NCI-H1092 (cell line): ENCODE data around the gene TNKS1BP1.
"Not testable (repeated sequence)": the region's sequence is repeated elsewhere in the genome, so short reads cannot be mapped to it uniquely, and the experiment has no call there.

Experiments used
- DNase-seq: peaks from one replicate; lab custom pipeline; 2025; lab: John Stamatoyannopoulos, UW

TNKS1BP1 gene

GRCh38 chr11:57288771-57289579 lies 35.8 kb downstream of the TNKS1BP1 start:
- DNase-seq: peak; percentile 66

GRCh38 chr11:57287884-57288283 lies 36.9 kb downstream of the TNKS1BP1 start:
- no peak for DNase-seq

GRCh38 chr11:57283231-57283990 lies 41.3 kb downstream of the TNKS1BP1 start:
- no peak for DNase-seq

- DNase-seq: not testable (repeated sequence)
These were observed 43.2 kb downstream of the TNKS1BP1 start for GRCh38 chr11:57281546-57281945.

- no peak for DNase-seq
These were observed 45.6 kb downstream of the TNKS1BP1 start for GRCh38 chr11:57279116-57279515.

GRCh38 chr11:57278721-57279095 lies 46.0 kb downstream of the TNKS1BP1 start:
- DNase-seq: no peak

GRCh38 chr11:57277845-57278720 lies 46.7 kb downstream of the TNKS1BP1 start:
- peak; percentile 66 for DNase-seq

- no peak for DNase-seq
These were observed 47.6 kb downstream of the TNKS1BP1 start for GRCh38 chr11:57276971-57277675.

GRCh38 chr11:57276169-57276970 lies 48.4 kb downstream of the TNKS1BP1 start:
- no peak for DNase-seq

GRCh38 chr11:57275582-57275981 lies 49.2 kb downstream of the TNKS1BP1 start:
- no peak for DNase-seq

- DNase-seq: no peak
These were observed 49.8 kb downstream of the TNKS1BP1 start for GRCh38 chr11:57274904-57275498.

GRCh38 chr11:57273448-57274058 lies 51.2 kb downstream of the TNKS1BP1 start:
- no peak for DNase-seq

- no peak for DNase-seq
These were observed 55.2 kb downstream of the TNKS1BP1 start for GRCh38 chr11:57269571-57270021.

GRCh38 chr11:57266157-57266556 lies 58.6 kb downstream of the TNKS1BP1 start:
- no peak for DNase-seq

- DNase-seq: no peak
These were observed 61.4 kb downstream of the TNKS1BP1 start for GRCh38 chr11:57263351-57263750.

- DNase-seq: no peak
These were observed 62.6 kb downstream of the TNKS1BP1 start for GRCh38 chr11:57262157-57262556.

- DNase-seq: no peak
These were observed 63.6 kb downstream of the TNKS1BP1 start for GRCh38 chr11:57260937-57261783.

- DNase-seq: no peak
These were observed 68.6 kb downstream of the TNKS1BP1 start for GRCh38 chr11:57256119-57256518.

- DNase-seq: no peak
These were observed 69.1 kb downstream of the TNKS1BP1 start for GRCh38 chr11:57255618-57256017.
